ENCODE data around the gene TMEM131. TPM values are rescaled to one million over a fixed set of nuclear protein-coding genes. Genes with fewer than 3 reads are reported as not detected.

The TMEM131 gene
- total and polyA plus RNA-seq, 3 donors from 2014 or later: 35.0 to 54.8 (median 49.6) TPM

- Histone ChIP-seq H3K27ac (no peak overlapping the region), H3K4me3 (no peak overlapping the region), H3K9me3 (no peaks in the 10 kb centered on the region), H3K27me3 (no peaks in the 10 kb centered on the region), H3K4me1 (peaks cover 7% of the 10 kb centered on the region), H3K36me3 (ENCODE audit: low read depth, missing control alignments) (no peaks in the 10 kb centered on the region)
- 87 to 90% methylated on average over 12 of the region's 12 CpGs for WGBS, 2 donors
- no peak for TF ChIP-seq POLR2A (IDR thresholded peaks at IDR 0.05)
- no peak for TF ChIP-seq CTCF (IDR thresholded peaks at IDR 0.05)
- intact Hi-C loops (cut with DNase I; ENCODE audit: low total_unique reads): no loop called here
- DNase-seq: no peak
These were observed 30.6 kb downstream of the TMEM131 start for GRCh38 chr2:97965116-97965515.

- H3K9me3 ChIP-seq: no peaks in the 10 kb centered on the region
- TF ChIP-seq CTCF (IDR thresholded peaks at IDR 0.05): no peak
- TF ChIP-seq POLR2A (IDR thresholded peaks at IDR 0.05): no peak
- no peak overlapping the region for H3K4me3 ChIP-seq
- DNase-seq: no peak
- no peak overlapping the region for H3K27ac ChIP-seq
- H3K4me1 ChIP-seq: peaks cover 3% of the 10 kb centered on the region
- WGBS, 2 donors: 64 to 77% methylated on average over 1 of the region's 1 CpG
- H3K36me3 ChIP-seq (ENCODE audit: low read depth, missing control alignments): no peaks in the 10 kb centered on the region
- intact Hi-C loops (cut with DNase I; ENCODE audit: low total_unique reads): no loop called here
- H3K27me3 ChIP-seq: no peaks in the 10 kb centered on the region
These were observed 31.9 kb downstream of the TMEM131 start for GRCh38 chr2:97963880-97964279.

- Histone ChIP-seq H3K27ac (no peak overlapping the region), H3K27me3 (no peaks in the 10 kb centered on the region), H3K9me3 (no peaks in the 10 kb centered on the region), H3K36me3 (ENCODE audit: low read depth, missing control alignments) (no peaks in the 10 kb centered on the region), H3K4me3 (no peak overlapping the region), H3K4me1 (peaks cover 3% of the 10 kb centered on the region)
- TF ChIP-seq CTCF (IDR thresholded peaks at IDR 0.05) (no peak), POLR2A (IDR thresholded peaks at IDR 0.05) (no peak)
- no peak for DNase-seq
- intact Hi-C loops (cut with DNase I; ENCODE audit: low total_unique reads): no loop called here
These were observed 32.7 kb downstream of the TMEM131 start for GRCh38 chr2:97963079-97963406.

GRCh38 chr2:97961534-97961933 is 34.2 kb downstream of the TMEM131 start:
- WGBS, 2 donors: 74 to 79% methylated on average over 5 of the region's 5 CpGs
- no peak for DNase-seq
- no peaks in the 10 kb centered on the region for H3K36me3 ChIP-seq (ENCODE audit: low read depth, missing control alignments)
- no peaks in the 10 kb centered on the region for H3K27me3 ChIP-seq
- no peaks in the 10 kb centered on the region for H3K9me3 ChIP-seq
- no peaks in the 10 kb centered on the region for H3K4me1 ChIP-seq
- no peak overlapping the region for H3K4me3 ChIP-seq
- TF ChIP-seq POLR2A (IDR thresholded peaks at IDR 0.05): no peak
- no peak for TF ChIP-seq CTCF (IDR thresholded peaks at IDR 0.05)
- intact Hi-C loops (cut with DNase I; ENCODE audit: low total_unique reads): no loop called here
- H3K27ac ChIP-seq: no peak overlapping the region

GRCh38 chr2:97958184-97958583 is 37.6 kb downstream of the TMEM131 start:
- no peak for DNase-seq
- Histone ChIP-seq H3K4me3 (no peak overlapping the region), H3K9me3 (no peaks in the 10 kb centered on the region), H3K27me3 (no peaks in the 10 kb centered on the region), H3K27ac (no peak overlapping the region), H3K36me3 (ENCODE audit: low read depth, missing control alignments) (no peaks in the 10 kb centered on the region), H3K4me1 (no peaks in the 10 kb centered on the region)
- TF ChIP-seq POLR2A (IDR thresholded peaks at IDR 0.05) (no peak), CTCF (IDR thresholded peaks at IDR 0.05) (no peak)
- intact Hi-C loops (cut with DNase I; ENCODE audit: low total_unique reads): no loop called here
- 62 to 75% methylated on average over 2 of the region's 2 CpGs for WGBS, 2 donors

All from testis (tissue), 3 donors.